ENCODE measurements around the gene COMMD2.

COMMD2 gene

DNA sequence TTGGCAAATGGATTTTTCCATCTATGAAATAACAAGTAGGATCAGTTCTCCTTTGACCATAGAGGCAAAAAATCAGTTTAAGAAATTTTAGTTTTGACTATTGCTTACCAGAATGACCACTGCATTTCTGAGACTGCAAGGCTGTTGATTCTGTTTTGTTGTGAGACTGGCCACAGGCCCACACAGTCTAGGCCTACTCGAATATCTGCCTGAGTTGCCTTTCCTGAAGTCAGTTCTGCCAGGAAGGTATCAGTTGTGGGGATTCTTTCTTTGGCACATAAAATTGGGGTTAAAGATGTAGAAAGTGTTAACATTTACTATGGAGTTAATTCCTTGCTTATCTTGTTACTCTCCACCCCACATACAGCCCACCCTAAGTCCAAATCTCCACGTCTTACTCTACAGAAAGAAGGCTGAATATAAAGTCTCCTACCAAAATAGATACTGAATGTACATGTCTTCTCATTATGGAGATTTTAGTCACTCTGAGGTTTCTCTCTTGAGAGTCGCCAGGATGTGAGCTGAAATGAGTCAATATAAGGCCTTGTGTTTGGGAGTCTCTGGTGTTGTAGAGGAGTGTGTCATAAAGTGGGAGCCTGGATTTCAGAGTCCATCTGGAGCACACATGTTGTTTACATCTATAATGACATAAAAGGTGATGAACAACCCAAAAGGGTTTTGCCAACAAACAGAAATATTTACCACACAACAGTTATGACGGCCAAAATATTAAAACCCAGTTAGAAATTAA lies 49.4 kb downstream of the COMMD2 start:
- no peak for DNase-seq

DNA sequence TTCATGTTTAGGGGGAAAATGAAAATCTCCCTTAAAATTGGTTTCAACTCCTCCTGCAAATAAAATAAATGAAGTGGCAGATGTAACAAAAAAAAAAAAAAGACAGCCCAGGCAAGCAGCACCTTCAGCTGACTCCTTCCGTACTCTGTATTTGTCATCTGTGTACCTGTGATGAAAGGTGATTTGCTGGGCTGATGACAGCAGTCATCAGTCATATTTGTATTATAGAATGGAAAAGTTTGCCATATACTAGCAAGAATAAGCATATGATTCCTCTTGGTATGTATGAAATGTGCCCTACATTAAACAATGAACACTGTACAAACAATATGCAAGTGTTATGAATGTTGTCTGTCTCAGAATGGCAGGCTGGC lies 50.3 kb downstream of the COMMD2 start:
- DNase-seq: peak; percentile 12

DNA sequence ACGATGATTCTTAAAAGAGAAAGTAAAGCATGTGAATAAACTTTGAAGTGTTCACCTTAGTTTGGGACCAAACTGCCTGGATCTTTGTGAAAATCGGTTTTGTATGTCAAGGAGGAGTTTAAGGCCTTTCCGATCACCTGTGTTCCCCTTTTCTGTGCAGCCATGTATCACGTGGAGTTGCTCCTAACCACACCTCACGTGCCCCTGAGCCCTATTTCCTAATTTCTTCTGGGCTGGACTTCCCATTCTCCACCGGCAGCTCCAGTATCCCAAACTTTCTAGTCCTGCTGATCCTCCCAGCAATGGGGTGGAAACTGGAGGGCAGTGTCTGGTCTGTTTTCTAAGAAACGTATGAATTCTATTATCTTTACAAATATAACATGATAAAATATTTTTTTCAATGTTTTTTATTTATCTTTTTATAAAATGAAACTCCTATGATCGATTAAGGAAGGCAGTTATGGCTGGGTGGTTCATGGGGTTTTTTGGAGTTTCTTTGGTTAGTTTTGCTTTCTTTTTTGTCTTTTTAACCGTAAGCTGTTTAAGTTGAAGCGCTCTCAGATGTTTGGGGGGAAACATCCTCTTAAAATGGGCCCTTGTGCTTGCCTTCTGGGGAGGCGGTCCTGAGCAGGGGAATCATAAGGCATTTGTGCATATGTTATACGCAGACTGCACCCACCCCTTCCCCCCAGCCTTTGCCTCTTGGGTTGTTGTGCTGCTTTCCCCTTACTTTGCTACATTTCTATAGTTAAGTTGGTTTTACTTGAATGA lies 50.9 kb downstream of the COMMD2 start:
- peak; percentile 30 for DNase-seq

Data from stimulated activated CD4-positive, alpha-beta T cell treated with anti-CD3 and anti-CD28 coated beads, Interleukin-4, amount 100 ng/mL, for 24 hours (primary cell).